GM10847 (cell line): ENCODE results near the gene ST6GALNAC3.

Experiments used
- POLR2A ChIP-seq: IDR thresholded peaks from 2 replicates; pipeline ENCODE4 v1.6.1; 2011; ENCODE audit not compliant: insufficient read length; ENCODE audit errors: extremely low read depth

ST6GALNAC3 gene

DNA sequence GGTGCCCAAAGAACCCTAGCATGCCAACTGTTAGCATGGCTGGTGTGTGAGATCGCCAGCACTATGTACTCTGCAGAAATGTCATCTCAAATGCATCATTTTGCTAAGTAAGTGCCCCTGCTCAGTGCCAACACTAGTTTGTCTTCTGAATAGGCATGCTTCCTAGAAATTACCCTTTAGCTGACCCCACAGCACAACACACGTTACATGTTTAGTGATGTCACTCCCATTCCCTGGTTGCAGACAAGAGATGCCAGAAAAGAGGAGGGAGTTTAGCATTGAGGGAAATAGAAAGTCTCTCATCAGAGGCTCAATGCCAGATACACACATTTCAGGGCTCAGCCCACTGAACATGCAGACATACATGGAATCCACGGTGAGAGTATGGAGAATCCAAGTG is 9.3 kb upstream of the ST6GALNAC3 start:
- TF ChIP-seq POLR2A: no peak

DNA sequence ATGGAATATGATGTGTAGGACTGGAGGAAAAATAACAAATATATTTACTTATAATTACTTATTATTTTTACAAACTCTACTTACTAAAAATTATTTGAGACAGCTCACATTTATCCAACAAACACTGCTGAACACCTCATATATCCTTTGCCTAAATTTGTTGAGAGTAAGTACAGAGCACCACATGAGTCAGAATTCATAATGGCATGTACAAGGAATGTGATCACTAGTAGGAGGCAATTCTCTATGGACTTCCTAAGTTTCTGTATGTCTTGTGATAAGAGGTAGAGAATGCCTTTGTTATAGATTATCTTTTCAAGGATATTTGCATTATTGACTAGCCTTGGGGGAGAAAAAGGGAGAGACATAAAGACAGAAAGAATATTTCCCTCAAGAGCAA is 8.2 kb upstream of the ST6GALNAC3 start:
- no peak for TF ChIP-seq POLR2A

DNA sequence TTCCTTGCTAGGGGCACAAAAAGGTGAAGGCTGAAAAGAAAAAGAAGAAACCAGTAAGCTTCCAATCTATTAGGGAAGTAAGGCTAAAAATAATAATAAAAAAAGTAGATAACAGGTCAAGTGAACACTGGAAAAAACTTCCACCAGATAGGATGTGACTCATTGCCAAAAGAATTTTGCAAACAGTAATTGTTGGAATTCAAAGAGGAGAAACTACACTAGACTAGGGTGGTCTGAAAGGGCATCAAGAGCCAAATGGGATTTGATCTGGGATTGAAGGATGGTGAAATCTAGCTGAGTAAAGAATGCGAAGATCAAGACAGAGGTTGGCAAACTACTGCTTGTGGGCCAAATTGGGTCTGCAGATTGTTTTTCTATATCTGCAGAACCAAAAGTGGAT is 6.0 kb upstream of the ST6GALNAC3 start:
- no peak for TF ChIP-seq POLR2A

DNA sequence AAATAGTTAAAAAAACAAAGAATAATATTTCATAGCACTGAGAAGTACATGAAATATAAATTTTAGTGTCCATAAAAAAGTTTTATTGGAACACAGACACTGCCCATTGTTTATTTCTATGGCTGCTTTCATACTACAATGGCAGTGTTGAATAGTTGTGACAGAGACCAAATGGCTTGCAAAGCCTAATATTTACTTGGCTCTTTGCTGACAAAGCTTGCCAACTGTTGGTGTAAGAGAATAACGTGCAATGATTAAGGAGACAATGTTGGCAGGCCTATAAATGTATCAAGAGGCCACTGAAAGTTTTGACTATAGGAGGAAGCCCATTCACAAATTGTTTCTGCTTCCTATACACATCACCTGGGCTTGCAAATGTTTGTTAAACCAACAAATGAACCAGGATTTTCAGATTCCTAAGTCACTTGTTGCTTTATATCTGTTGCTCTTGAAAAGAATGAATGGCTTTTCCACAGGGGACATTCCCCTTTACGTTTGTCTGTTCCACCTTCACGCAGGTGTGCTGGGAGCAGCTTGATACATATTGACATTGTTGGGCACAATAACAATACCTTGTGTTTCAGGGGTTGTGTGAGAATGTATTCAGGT is 5.5 kb upstream of the ST6GALNAC3 start:
- no peak for TF ChIP-seq POLR2A

DNA sequence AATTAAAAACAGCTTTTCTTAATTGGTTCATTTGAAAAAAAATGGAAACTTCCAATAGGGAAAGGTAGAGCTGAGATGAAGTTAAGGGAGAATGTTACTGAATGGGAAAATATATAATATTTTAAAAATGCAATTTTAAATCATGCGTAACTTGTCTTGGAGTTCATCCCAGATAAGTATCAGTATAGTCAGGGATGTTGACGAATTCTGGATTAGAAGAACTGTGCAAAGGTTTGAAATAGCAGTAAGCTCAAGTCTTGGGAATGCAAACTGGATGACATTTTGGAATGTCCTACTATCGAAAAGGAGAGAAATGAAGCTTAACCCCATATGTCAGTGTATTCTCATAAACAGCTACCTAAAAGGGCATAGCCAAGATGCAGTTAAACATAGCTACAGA is 4.0 kb upstream of the ST6GALNAC3 start:
- TF ChIP-seq POLR2A: no peak

DNA sequence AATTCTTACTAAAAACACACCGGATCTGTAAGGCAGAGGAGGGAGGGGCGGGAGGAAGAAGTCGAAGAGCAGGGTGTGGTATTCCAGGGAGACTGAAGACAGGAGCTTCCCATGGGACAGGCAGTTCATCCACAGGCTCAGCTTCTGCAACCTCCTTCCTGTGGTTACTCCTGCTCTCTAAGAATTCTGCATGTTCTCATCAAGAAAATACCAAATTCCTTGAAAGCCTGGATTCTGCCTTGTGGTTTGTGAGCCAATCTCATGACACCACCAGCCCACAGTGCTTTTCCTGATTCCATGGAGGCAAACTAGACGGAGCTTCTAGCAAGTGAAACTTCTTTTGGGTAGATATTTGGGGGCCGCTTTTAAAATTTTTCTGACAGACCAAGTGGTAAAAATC is 1.1 kb upstream of the ST6GALNAC3 start:
- no peak for TF ChIP-seq POLR2A

DNA sequence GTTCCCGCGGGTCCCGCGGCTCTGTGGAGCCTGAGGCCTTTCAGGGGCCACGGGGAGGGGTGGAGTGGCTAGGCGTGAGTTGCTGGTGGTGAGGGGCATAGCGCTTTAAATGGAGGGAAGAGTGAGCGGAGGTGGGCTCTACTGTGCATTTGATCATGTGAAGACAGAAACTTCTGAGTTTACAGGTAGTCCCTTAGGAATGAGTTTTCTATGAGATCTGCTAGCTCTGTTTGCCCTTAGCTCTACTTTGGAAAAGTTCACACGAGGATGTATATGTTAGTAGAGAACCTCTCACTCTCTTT is 593 bp downstream of the ST6GALNAC3 start:
- no peak for TF ChIP-seq POLR2A

DNA sequence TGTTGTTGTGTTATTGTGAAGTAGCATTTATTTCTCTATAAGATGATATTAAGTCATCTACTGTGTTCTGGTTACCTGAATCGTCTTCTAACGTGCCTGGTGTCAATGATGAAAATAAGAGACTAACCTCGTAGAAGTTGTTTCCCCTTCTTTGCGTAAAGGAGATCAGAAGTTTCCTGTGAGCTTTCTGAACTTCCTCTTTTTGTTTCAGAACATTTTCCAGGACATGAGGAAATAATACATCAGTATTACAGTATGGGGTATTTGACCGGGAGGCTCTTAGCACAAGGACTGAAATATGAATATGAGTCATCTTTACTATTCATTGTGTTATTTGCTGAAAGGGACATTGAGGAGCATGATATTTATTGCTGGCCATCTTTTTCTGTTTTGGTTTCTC is 1.3 kb downstream of the ST6GALNAC3 start:
- no peak for TF ChIP-seq POLR2A

DNA sequence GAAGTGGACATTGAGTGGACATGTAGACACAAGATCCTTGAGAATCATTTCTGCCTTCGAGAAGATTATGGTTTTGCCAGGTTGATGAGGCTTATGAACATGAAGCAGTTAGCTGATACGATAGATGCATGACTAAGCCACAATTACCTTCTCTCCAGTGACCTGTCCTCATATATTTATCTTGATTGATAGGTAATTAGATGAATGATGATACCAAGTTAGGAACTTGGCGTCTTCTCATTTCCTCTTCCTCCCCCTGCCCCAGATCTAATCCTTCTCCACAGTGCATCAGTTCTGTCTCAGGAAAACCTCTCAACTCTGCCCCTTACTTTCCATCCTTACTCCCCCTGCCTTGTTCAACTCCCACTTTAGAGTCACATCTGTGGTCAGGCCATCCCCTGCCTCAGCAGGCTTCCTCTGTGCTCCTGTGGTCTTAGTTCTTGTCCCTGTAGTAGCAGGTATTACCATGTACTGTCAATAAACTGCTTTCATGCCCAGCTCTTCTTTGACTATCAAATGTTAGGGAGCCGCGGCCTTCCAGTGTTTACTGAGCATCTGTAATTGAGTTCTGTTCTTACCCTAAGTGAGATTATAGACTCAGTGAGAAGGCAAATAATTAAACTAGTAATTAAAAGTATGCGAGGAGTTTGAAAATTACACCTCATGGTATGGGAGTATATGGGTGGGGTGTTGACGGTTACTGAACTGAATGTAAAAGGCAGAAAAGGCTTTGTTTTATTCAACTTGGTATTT is 5.1 kb downstream of the ST6GALNAC3 start:
- no peak for TF ChIP-seq POLR2A

DNA sequence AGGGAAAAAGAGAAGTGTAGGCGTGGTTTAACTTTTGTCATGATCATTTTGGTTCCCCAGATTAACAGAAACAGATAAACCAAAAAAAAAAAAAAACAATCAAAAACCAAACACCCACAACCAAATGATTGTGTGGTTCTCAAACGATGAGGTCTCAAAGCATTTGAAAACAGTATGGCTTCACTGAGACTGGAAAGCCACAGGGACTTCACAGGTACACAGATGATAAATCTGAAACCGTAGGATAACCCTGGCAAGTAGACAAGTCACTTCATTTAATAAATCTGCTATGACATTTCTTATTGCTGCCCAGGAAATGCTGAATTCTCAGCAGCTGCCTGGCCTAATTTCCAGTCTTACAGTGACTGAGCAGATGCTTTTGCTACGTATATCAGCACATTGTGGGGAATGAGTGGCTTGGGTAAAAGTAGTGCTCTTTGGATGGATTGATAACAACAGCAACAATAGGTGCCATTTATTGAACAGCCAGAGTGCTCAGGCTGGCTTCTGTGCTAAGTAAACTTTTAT is 6.1 kb downstream of the ST6GALNAC3 start:
- TF ChIP-seq POLR2A: no peak

DNA sequence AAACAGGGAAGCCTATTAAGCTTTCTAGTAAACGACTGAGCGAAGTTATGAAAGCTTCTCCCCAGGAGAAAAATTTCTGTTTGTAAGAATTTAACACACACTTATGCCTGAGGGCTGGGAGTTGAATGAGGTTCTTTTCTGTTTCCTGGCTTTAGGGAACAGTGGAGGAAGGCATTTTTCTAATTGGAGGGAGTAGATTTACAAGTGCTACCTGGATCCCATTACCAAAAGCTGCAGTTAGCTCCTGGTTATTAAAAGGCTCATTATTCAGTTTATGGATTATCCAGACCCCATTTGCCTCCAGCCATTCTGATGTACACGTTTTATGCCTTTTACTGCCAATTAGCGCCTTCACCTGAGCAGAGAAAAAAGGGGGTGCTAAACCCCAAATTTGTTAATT is 7.5 kb downstream of the ST6GALNAC3 start:
- TF ChIP-seq POLR2A: no peak

DNA sequence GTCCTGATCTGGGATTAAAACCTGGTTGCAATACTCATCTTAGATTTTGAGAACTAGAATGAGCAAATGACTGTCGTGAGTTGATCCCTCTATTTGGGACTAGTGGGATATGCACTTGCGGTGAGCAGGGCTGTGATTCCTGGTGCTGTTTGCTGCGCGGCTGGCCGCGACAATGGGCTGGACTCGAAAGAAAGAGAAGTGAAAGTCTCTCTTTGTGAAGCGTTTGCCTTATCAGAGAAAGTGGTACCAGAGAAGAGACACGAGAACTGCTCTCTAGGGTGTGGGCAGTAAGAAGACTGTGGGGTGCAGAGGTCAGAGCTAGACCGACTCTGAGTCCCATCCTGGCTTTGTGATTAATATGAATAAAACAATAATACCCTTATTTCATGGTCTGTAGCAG is 8.6 kb downstream of the ST6GALNAC3 start:
- no peak for TF ChIP-seq POLR2A

DNA sequence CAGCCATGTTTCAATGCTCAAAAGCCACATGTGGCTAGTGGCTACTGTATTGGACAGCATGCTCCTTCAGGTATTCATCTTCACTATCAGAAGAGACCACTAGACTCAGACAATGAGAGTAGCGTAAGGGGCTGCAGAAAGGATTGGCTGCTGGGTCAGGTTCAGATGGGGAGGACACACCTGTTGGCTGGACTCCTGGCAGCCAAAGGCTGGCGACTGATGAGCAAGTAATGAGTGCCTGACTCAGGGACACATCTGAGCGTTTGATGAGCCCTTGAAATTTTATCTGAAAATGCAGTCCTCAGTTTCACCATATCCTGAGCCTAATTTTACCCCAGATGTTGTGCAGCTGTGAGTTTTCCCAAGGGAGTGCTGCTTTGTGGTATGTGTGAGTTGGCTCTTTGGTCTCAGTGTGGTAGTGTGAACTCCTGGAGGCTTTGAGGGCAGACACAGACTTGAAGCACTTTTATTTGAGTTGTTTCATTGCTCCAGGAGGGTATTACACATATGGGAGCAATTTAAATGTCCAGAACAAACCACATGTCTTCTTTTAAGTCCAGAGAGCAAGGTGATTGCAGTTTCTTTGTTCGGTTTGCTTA is 9.6 kb downstream of the ST6GALNAC3 start:
- TF ChIP-seq POLR2A: no peak

DNA sequence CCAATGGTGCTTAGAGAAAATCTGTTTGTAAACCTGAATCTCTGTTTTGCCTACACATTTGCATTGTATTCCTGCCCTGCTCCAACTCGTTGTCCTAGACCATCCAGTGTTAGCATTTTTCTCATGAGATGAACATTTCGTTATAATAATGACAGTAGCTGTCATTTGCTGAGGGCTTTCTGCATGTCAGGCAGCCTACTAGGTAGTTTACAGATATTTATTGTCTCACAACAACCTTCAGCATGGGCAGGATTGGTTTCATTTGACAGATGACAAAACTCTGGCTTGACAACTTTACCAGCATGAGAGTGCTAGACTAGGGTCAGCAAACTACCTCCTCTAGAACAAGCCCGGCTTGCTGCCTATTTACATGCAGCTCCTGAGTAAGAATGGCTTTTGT is 10.1 kb downstream of the ST6GALNAC3 start:
- TF ChIP-seq POLR2A: no peak

DNA sequence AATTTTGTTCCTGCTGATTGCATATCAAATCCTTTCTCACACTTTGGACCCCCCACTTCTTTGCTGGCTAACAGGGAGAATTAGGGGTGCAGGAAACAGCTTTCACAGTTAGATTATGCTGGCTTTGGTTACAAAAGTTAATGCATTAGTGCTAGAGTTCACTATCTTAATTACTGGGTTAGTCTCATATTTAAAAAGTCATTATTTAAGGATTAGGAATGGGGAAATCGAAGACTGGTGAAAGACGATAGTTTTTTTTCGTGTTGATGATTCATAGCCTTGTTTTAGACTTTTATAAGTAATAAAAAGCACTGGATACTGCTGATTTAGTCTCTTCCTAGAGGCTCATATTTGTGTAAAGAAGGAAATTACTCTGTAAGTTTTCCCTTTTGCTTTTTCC is 11.6 kb downstream of the ST6GALNAC3 start:
- TF ChIP-seq POLR2A: no peak

DNA sequence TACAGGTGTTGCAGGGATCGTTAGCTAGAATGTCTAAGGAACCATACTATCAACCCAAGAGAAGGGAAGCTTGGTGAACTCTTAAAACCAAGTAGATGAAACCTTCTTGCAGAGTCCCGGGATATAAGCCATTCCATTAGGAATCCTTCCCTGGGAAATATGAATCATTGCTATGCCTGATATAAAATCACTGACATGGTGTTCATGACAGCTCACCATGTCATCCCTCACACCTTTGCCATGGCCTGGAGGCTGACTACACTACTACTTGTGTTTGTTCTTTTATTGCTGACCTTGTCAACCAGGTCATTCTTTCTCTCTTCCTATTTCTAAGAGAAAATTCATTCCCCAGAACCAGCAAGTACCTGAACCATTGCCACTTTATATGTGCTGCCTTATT is 12.1 kb downstream of the ST6GALNAC3 start:
- TF ChIP-seq POLR2A: no peak
